HG02678 (cell line): Measurements from ENCODE around the gene EPAS1.

ENCODE experiments used
- ATAC-seq: cut with Tn5 transposase; IDR thresholded peaks from one replicate; pipeline ENCODE4 v1.9.1; 2021; ENCODE audit warnings: mild to moderate bottlenecking, moderate library complexity; ENCODE audit not compliant: unreplicated experiment

The EPAS1 gene

GRCh38 chr2:46337208-46337994 is 40.2 kb downstream of the EPAS1 start:
- ATAC-seq: no peak

- ATAC-seq: no peak
Measured at GRCh38 chr2:46338674-46339073, 41.5 kb downstream of the EPAS1 start.

GRCh38 chr2:46339200-46339599 is 42.0 kb downstream of the EPAS1 start:
- ATAC-seq: no peak

GRCh38 chr2:46339676-46340459 is 42.7 kb downstream of the EPAS1 start:
- ATAC-seq: no peak

GRCh38 chr2:46340740-46341420 is 43.7 kb downstream of the EPAS1 start:
- ATAC-seq: no peak

GRCh38 chr2:46342566-46343315 is 45.5 kb downstream of the EPAS1 start:
- ATAC-seq: no peak

GRCh38 chr2:46344706-46345105 is 47.5 kb downstream of the EPAS1 start:
- ATAC-seq: no peak

- no peak for ATAC-seq
Measured at GRCh38 chr2:46345775-46346174, 48.6 kb downstream of the EPAS1 start.

- no peak for ATAC-seq
Measured at GRCh38 chr2:46346719-46347118, 49.5 kb downstream of the EPAS1 start.

- no peak for ATAC-seq
Measured at GRCh38 chr2:46347648-46348280, 50.6 kb downstream of the EPAS1 start.

GRCh38 chr2:46349115-46349547 is 51.9 kb downstream of the EPAS1 start:
- no peak for ATAC-seq

DNA sequence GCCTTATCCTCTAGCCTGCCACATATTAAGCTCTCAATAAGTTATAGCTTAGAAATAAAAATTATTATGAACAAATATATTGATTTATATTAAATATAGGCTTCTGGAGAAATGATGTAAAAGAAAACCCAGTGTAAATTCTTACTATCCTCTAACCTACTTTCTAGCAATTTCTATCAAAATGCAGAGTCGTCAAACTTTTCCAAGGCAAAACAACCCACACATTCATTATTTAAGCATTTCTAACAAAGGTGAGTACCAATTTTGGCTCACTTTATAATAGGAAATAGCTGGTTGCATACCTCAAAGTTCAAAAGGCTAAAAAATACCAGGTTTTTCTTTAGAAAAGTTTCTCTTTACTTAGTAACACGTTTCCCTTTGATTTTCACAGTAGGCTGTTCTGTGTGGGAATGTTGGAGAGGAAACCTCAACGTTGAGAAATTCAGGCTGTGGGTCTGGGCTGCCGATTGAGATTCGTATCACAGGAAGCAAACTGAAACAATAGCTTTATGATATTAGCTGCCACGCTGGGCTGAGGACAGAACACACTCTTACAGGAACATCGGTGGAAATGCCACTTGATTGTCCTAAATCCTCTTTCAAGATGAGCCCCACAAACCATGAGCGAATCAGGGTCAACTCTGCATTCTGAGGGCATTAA is 53.0 kb downstream of the EPAS1 start:
- no peak for ATAC-seq

GRCh38 chr2:46351098-46351749 is 54.0 kb downstream of the EPAS1 start:
- no peak for ATAC-seq

GRCh38 chr2:46351750-46352138 is 54.5 kb downstream of the EPAS1 start:
- ATAC-seq: no peak

GRCh38 chr2:46352621-46353020 is 55.4 kb downstream of the EPAS1 start:
- ATAC-seq: no peak

- no peak for ATAC-seq
Measured at GRCh38 chr2:46353509-46353908, 56.3 kb downstream of the EPAS1 start.

- no peak for ATAC-seq
Measured at GRCh38 chr2:46355756-46356155, 58.5 kb downstream of the EPAS1 start.

DNA sequence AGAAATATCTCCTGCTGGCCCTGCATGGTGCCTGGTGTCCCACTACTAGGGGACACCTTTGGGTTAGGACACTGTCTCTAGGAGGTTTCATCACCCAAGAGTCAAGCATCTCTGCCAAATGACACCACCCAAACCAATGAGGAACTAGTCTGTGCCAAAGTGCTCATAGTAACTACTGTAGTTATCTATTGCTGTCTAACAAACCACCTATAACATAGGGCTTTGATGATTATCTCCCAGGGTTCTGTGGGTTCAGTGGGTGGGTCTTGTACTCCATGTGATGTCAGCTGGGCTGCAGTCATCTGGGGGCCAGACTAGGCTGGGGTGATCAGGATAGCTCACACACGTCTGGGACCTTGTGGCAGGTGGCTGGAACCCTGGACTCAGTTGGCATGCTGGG is 59.8 kb downstream of the EPAS1 start:
- ATAC-seq: no peak

DNA sequence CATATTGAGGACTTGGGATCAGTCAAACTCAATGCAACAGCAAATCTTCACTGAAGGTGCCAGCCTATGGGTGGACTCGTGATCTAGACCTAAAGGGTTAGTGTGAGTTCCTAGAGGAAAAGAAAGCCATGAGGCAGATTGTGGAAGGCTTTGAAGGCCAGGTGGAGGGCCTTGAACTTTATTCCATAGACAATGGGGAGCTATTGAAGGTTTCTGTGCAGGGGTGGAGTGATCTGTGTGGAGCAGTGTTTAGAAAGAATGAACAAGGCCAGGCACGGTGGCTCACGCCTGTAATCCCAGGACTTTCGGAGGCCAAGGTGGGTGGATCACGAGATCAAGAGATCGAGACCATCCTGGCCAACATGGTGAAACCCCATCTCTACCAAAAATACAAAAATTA is 61.5 kb downstream of the EPAS1 start:
- ATAC-seq: no peak
